Right lobe of liver (tissue), 6 donors: ENCODE results near the gene AATK. TPM values are rescaled to one million over a fixed set of nuclear protein-coding genes. Genes with fewer than 3 reads are reported as not detected.

Source experiments
- ATAC-seq, 4 donors: fragments of 200-7000 bp; cut with Tn5 transposase; one replicate each; pipeline ENCODE4 v1.9.1; 2020; ENCODE audit warnings: mild to moderate bottlenecking in 4 of 4, moderate library complexity in 4 of 4
- DNase-seq, 3 donors: peaks; one replicate each; pipeline ENCODE4 v3.0.0-alpha.2; 2020
- H3K27ac ChIP-seq, 3 donors: fragments of 200-600 bp; one replicate each; pipeline ENCODE4 v1.8.0; 2022
- H3K27me3 ChIP-seq, 2 donors: fragments of 200-600 bp; one replicate each; pipeline ENCODE4 v1.8.0; 2022
- H3K36me3 ChIP-seq, 4 donors: fragments of 200-600 bp; sonication (generic) in 1 of 4; one replicate each; pipeline versions ENCODE4 v1.5.1 to v1.8.0; 2017 to 2022; ENCODE audit warnings: control low read depth in 1 of 4
- H3K4me1 ChIP-seq, 4 donors: fragments of 200-600 bp; sonication (generic) in 1 of 4; one replicate each; pipeline versions ENCODE4 v1.5.1 to v1.8.0; 2017 to 2022; ENCODE audit warnings: control low read depth in 1 of 4
- H3K4me3 ChIP-seq, 3 donors: fragments of 200-600 bp; one replicate each; pipeline ENCODE4 v1.8.0; 2022
- H3K9me3 ChIP-seq, 4 donors: fragments of 200-600 bp; sonication (generic) in 1 of 4; one replicate each; pipeline versions ENCODE4 v1.5.1 to v1.8.0; 2017 to 2022; ENCODE audit warnings: control low read depth in 1 of 4
- POLR2A ChIP-seq: fragments of 450-650 bp; IDR thresholded peaks from one replicate; pipeline ENCODE4 v1.6.1; 2017; ENCODE audit warnings: antibody characterized with exemption, mild to moderate bottlenecking
- WGBS: methylation state at CpG from one replicate; pipeline ENCODE4 v1.1.6; 2018; ENCODE audit warnings: low coverage, low lambda C conversion rate; ENCODE audit not compliant: insufficient coverage; ENCODE audit errors: missing lambda C conversion rate; 5-methylcytosine and 5-hydroxymethylcytosine counted together
- intact Hi-C, 2 donors: fragments of 100-400 bp; cut with DNase I; formaldehyde crosslinking; loops; one replicate each; pipeline versions ENCODE4 v1.11.2 to v1.14.1; 2022
- total RNA-seq, 6 experiments: library from RNA; depleted of rRNA in 2 of 6; stranded (reverse); fragments of >200 nt in 2 of 6; fragmentation: NEBNext Ultra II Directional in 3 of 6; extraction: Animal tissue kit (Norgen Biotek cat#: 25700) in 3 of 6; gene quantifications; one replicate each; pipeline versions ENCODE4 v1.1.0 to v1.2.4, GENCODE V29; 2016 to 2023
- TF ChIP-seq, protein P1 (sequence below), 4 donors: fragments of 200-600 bp in 3 of 4; fragments of 450-650 bp in 1 of 4; IDR thresholded peaks; one replicate each; pipeline versions ENCODE4 v1.5.1 to v1.8.0; 2016 to 2022; ENCODE audit warnings: antibody characterized with exemption in 4 of 4, mild to moderate bottlenecking in 2 of 4
- donor health status: DM: no; HTN: yes; CAD: no.
- donor health status: DM: no; HTN: no; CAD: no.
- donor health status: DM: no; HTN: no; CAD: no.
- donor health status: DM: no; HTN: yes; CAD: no.
- donor health status: DM: no; HTN: yes; CAD: no.

The AATK gene
- total RNA-seq, 6 experiments from 2014 or later: 0.31 to 1.2 (median 0.86) TPM

DNA sequence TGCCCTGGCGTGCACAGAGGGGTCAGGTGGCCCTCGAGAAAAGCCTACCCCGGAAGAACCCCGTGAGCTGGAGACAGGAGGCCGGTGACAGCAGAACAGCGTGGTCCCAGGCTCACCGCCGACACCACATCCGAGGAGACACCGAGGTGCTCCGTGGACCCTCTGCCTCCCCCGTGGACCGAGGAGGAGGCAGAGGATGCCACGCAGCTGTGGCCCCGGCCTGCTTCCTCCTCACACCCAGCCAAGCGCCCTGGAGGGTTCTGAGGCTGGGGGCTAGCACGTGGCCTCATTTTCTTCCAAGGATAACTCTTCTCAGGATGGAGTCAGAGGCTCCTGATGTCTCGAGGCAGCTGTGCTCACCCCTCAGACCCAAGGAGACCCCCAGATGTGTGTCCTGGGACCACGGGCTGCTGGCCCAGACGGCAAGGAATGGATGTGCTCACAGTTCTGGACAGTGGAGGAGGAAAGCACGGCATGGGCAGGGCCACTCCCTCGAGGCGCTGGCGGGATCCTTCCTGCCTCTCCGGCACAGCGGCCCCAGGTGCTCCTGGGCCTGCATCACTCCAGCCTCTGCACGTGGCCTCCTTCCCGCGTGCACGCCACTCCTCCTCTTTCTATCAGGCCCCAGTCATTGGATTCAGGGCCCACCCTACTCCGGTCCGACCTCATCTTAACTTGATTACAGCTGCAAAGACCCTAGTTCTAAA, 5.1 kb downstream of the AATK start:
- TF ChIP-seq POLR2A: no peak
- TF ChIP-seq, protein P1, sequence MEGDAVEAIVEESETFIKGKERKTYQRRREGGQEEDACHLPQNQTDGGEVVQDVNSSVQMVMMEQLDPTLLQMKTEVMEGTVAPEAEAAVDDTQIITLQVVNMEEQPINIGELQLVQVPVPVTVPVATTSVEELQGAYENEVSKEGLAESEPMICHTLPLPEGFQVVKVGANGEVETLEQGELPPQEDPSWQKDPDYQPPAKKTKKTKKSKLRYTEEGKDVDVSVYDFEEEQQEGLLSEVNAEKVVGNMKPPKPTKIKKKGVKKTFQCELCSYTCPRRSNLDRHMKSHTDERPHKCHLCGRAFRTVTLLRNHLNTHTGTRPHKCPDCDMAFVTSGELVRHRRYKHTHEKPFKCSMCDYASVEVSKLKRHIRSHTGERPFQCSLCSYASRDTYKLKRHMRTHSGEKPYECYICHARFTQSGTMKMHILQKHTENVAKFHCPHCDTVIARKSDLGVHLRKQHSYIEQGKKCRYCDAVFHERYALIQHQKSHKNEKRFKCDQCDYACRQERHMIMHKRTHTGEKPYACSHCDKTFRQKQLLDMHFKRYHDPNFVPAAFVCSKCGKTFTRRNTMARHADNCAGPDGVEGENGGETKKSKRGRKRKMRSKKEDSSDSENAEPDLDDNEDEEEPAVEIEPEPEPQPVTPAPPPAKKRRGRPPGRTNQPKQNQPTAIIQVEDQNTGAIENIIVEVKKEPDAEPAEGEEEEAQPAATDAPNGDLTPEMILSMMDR (IDR thresholded peaks at IDR 0.05): no peak
- Histone ChIP-seq H3K9me3 (no peaks in the 10 kb centered on the region), H3K4me1 (peaks cover 0 to 11% (median 0%) of the 10 kb centered on the region in 4 donors), H3K36me3 (no peaks in the 10 kb centered on the region), H3K27ac (no peak overlapping the region), H3K4me3 (no peak overlapping the region), H3K27me3 (peaks cover 0 to 8% of the 10 kb centered on the region in 2 donors)
- ATAC-seq (no peak), DNase-seq (peak in 1 of 3 donors; percentile 19)
- 76% methylated on average over 8 of the region's 32 CpGs for WGBS
- intact Hi-C loops: no loop called here

DNA sequence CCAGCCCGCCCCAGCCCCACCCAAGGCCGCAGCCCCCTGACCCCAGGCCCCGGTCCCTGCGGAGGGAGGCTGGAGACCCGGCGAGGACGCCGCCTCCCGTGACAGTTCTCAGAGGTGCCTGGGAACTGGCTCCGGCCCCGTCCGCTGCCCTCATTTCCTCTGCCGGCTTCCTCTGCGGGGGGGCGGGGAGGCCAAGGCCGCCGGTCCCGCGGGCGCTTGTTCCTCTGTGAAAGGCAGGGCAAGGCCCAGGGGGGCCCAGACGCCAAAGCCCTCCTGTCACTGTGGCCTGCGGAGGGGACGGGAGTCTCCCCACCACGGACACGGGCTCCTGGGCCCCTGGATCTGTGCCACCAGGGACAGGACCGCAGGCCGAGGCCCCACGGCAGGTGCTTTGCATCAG, 5.7 kb downstream of the AATK start:
- Histone ChIP-seq H3K27ac (peak overlapping the region in 2 of 3 donors; percentile 33 to 38), H3K9me3 (no peaks in the 10 kb centered on the region), H3K27me3 (peaks cover 0 to 3% of the 10 kb centered on the region in 2 donors), H3K36me3 (no peaks in the 10 kb centered on the region), H3K4me1 (peaks cover 0 to 6% (median 0%) of the 10 kb centered on the region in 4 donors), H3K4me3 (peak overlapping the region; percentile 11 to 26 (median 16))
- TF ChIP-seq, protein P1 (IDR thresholded peaks at IDR 0.05): no peak
- no peak for TF ChIP-seq POLR2A
- ATAC-seq: peak; percentile 42 to 69 (median 63)
- no CpG with 5 or more reads among the region's 28 CpGs for WGBS
- DNase-seq: peak in 1 of 3 donors; percentile 65
- intact Hi-C loops: no loop called here

DNA sequence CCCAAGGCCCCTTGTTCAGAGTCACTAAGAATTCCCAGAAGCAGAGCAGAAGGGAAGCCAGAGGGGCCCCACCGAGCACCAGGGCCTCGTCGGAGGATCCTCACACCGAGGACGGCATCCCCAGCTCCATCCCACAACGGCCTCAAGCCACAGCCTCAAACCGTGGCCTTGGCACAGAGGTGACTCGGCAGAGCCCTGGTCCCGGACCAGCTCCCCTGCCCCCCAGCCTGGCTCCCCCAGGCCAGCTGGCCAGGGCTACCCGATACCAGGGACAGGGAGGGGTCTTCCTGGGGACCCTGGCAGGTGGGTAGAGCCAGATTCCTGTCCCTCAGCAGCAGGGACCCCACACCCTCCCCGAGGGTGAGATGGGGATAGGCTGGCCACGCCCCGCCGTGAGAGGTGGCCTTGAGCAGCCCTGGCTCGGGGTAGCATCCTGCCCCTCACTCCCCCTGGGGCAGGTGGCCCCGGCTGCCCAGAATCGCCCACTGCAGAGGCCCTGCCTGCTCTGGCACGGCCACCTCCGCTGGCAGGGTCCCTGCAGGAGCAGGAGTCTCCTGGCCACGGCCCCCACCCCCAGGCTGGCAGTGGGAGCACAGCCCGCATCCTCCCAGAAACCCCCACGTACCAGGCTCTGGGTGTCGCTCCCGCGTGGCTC, 6.3 kb downstream of the AATK start:
- Histone ChIP-seq H3K4me3 (peak overlapping the region; percentile 11 to 26 (median 16)), H3K9me3 (no peaks in the 10 kb centered on the region), H3K27me3 (no peaks in the 10 kb centered on the region), H3K4me1 (peaks cover 0 to under 1% (median 0%) of the 10 kb centered on the region in 4 donors), H3K36me3 (no peaks in the 10 kb centered on the region), H3K27ac (peak overlapping the region in 2 of 3 donors; percentile 33 to 38)
- no CpG with 5 or more reads among the region's 25 CpGs for WGBS
- peak in 1 of 4 donors; percentile 2 for ATAC-seq
- intact Hi-C loops: no loop called here
- DNase-seq: peak in 1 of 3 donors; percentile 24
- TF ChIP-seq, protein P1 (IDR thresholded peaks at IDR 0.05): no peak
- no peak for TF ChIP-seq POLR2A

DNA sequence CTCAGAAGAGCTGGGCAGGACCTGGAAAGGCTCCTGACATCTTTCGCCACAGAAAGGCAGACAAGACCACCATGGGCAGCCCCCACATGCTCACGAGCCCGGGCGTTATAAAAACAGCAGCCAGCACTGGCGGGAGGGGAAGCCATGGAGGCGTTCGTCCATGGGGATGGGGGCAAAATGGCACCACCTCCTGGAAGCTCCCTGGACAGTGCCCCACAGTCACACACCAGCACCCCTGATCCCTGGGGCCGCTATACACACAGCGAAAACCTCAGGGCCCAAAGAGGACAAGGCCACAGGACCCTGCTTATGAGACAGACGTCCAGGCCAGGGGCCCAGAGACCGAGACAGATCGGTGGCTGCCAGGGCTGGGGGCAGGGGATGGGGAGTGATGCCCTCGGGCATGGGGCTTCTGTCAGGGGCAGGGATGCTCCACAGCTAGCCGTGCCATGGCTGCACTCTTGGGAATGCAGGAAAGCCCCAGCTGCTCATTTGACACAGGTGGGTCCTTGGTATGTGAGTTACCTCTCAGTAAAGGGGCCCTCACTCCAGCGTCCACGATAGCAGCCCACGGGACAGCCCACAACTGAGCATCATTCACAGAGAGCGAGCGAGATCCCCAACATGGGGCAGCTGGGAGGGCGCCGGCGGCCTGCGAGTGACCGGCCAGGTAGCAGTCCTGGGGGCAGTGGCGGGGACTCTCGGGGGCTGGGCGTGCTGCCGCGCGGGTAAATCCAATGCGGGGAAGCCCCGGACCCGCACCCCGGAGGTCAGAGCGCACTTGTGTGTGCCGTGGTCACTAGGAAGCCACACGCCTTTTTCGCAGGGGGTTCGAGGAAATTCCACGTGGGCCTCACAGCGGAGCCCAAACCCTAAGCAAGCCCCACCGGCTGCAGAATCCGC, 7.1 kb downstream of the AATK start:
- DNase-seq (peak in 1 of 3 donors; percentile 18), ATAC-seq (no peak)
- WGBS: 94% methylated on average over 9 of the region's 43 CpGs
- TF ChIP-seq, protein P1 (IDR thresholded peaks at IDR 0.05): no peak
- no peak for TF ChIP-seq POLR2A
- H3K9me3 ChIP-seq: no peaks in the 10 kb centered on the region
- no peaks in the 10 kb centered on the region for H3K27me3 ChIP-seq
- no peak overlapping the region for H3K27ac ChIP-seq
- H3K4me3 ChIP-seq: no peak overlapping the region
- intact Hi-C loops: no loop called here
- no peaks in the 10 kb centered on the region for H3K4me1 ChIP-seq
- H3K36me3 ChIP-seq: no peaks in the 10 kb centered on the region
